Fibroblast of lung (primary cell): ENCODE results near the gene ANKRD16.

ENCODE experiments used
- EZH2 ChIP-seq: IDR thresholded peaks from 2 replicates; pipeline ENCODE4 v1.5.1; 2012; ENCODE audit warnings: low read length, control low read depth, mild to moderate bottlenecking; ENCODE audit errors: missing control alignments
- TF ChIP-seq, protein P1 (sequence below), 2 donors: IDR thresholded peaks in 1 of 2; conservative IDR thresholded peaks in 1 of 2; 1 replicate in 1 of 2; 2 replicates in 1 of 2; pipeline ENCODE4 v1.5.1; 2011 to 2012; ENCODE audit warnings: low read length in 2 of 2, control low read depth in 1 of 2, inconsistent platforms in 1 of 2, low read depth in 1 of 2, mild to moderate bottlenecking in 1 of 2

GRCh38 chr10:5887641-5888040 is 2.1 kb downstream of the ANKRD16 start:
- TF ChIP-seq, protein P1, sequence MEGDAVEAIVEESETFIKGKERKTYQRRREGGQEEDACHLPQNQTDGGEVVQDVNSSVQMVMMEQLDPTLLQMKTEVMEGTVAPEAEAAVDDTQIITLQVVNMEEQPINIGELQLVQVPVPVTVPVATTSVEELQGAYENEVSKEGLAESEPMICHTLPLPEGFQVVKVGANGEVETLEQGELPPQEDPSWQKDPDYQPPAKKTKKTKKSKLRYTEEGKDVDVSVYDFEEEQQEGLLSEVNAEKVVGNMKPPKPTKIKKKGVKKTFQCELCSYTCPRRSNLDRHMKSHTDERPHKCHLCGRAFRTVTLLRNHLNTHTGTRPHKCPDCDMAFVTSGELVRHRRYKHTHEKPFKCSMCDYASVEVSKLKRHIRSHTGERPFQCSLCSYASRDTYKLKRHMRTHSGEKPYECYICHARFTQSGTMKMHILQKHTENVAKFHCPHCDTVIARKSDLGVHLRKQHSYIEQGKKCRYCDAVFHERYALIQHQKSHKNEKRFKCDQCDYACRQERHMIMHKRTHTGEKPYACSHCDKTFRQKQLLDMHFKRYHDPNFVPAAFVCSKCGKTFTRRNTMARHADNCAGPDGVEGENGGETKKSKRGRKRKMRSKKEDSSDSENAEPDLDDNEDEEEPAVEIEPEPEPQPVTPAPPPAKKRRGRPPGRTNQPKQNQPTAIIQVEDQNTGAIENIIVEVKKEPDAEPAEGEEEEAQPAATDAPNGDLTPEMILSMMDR (conservative IDR thresholded peaks at IDR 0.05 in 1 of 2, IDR thresholded peaks at IDR 0.05 in 1 of 2; ENCODE audit: low read depth in 1 of 2, low read length in 2 of 2): no peak
- no peak for TF ChIP-seq EZH2
